H9 (cell line): ENCODE measurements around the gene IL17REL. TPM values are rescaled to one million over a fixed set of nuclear protein-coding genes. Genes with fewer than 3 reads are reported as not detected.

Experiments used
- DNase-seq: peaks from one replicate; pipeline ENCODE4 v3.0.0-alpha.2; 2017
- H2AFZ ChIP-seq: one replicate; pipeline ENCODE4 v1.6.1; 2013; ENCODE audit warnings: mild to moderate bottlenecking, low read length, control low read depth, moderate library complexity
- H2AK5ac ChIP-seq: 2 replicates; pipeline ENCODE4 v1.6.1; 2013; ENCODE audit warnings: low read length, control low read depth, mixed read lengths; ENCODE audit not compliant: insufficient read length
- H2BK120ac ChIP-seq: one replicate; pipeline ENCODE4 v1.6.1; 2013; ENCODE audit warnings: low read depth, mild to moderate bottlenecking, low read length, control low read depth, inconsistent platforms; ENCODE audit not compliant: poor library complexity, severe bottlenecking
- H2BK12ac ChIP-seq: 2 replicates; pipeline ENCODE4 v1.6.1; 2013; ENCODE audit warnings: low read length, control low read depth, mixed read lengths, low read depth; ENCODE audit not compliant: insufficient read length
- H2BK15ac ChIP-seq: 2 replicates; pipeline ENCODE4 v1.6.1; 2013; ENCODE audit warnings: low read depth, low read length, control low read depth
- H2BK20ac ChIP-seq: one replicate; pipeline ENCODE4 v1.6.1; 2013; ENCODE audit warnings: low read depth, mild to moderate bottlenecking, low read length, control low read depth, inconsistent platforms; ENCODE audit not compliant: poor library complexity, severe bottlenecking
- H2BK5ac ChIP-seq: 2 replicates; pipeline ENCODE4 v1.6.1; 2013; ENCODE audit warnings: low read length, control low read depth, mixed read lengths; ENCODE audit not compliant: insufficient read length
- H3K14ac ChIP-seq: 2 replicates; pipeline ENCODE4 v1.6.1; 2013; ENCODE audit warnings: low read length, control low read depth; ENCODE audit not compliant: insufficient read depth
- H3K18ac ChIP-seq: 2 replicates; pipeline ENCODE4 v1.6.1; 2013; ENCODE audit warnings: low read depth, mild to moderate bottlenecking, mixed read lengths, low read length, control low read depth; ENCODE audit not compliant: insufficient read length
- H3K23ac ChIP-seq: 2 replicates; pipeline ENCODE4 v1.6.1; 2013; ENCODE audit warnings: low read length, control low read depth, mixed read lengths, low read depth; ENCODE audit not compliant: insufficient read length
- H3K23me2 ChIP-seq: 2 replicates; pipeline ENCODE4 v1.6.1; 2013; ENCODE audit warnings: low read depth, mild to moderate bottlenecking, mixed read lengths, low read length, control low read depth; ENCODE audit not compliant: insufficient read length, poor library complexity, severe bottlenecking
- H3K27ac ChIP-seq: 2 replicates; pipeline ENCODE4 v1.5.1; 2013; ENCODE audit warnings: low read length, control low read depth, mixed read lengths, low read depth; ENCODE audit not compliant: insufficient read length
- H3K27me3 ChIP-seq: 2 replicates; pipeline ENCODE4 v1.6.1; 2013; ENCODE audit warnings: low read length, control low read depth, inconsistent platforms; ENCODE audit not compliant: insufficient read depth
- H3K4ac ChIP-seq: 2 replicates; pipeline ENCODE4 v1.6.1; 2013; ENCODE audit warnings: low read depth, mild to moderate bottlenecking, control low read depth, inconsistent platforms, low read length, moderate library complexity
- H3K4me1 ChIP-seq: 2 replicates; pipeline ENCODE4 v1.6.1; 2013; ENCODE audit warnings: low read length, control low read depth, inconsistent platforms; ENCODE audit not compliant: insufficient read depth
- H3K4me2 ChIP-seq: 2 replicates; pipeline ENCODE4 v1.6.1; 2013; ENCODE audit warnings: low read length, control low read depth, mixed read lengths; ENCODE audit not compliant: insufficient read length, insufficient read depth
- H3K56ac ChIP-seq: 2 replicates; pipeline ENCODE4 v1.6.1; 2013; ENCODE audit warnings: low read depth, mild to moderate bottlenecking, mixed read lengths, low read length, control low read depth; ENCODE audit not compliant: insufficient read length
- H3K79me1 ChIP-seq: 2 replicates; pipeline ENCODE4 v1.6.1; 2013; ENCODE audit warnings: low read depth, mild to moderate bottlenecking, moderate library complexity, low read length, control low read depth, inconsistent platforms; ENCODE audit not compliant: insufficient read depth, poor library complexity, severe bottlenecking
- H3K79me2 ChIP-seq: 2 replicates; pipeline ENCODE4 v1.6.1; 2013; ENCODE audit warnings: low read length, control low read depth, inconsistent platforms; ENCODE audit not compliant: insufficient read depth
- H3K9ac ChIP-seq: 2 replicates; pipeline ENCODE4 v1.6.1; 2013; ENCODE audit warnings: low read length, control low read depth, mixed read lengths; ENCODE audit not compliant: insufficient read length; ENCODE audit errors: extremely low read depth
- H3K9me3 ChIP-seq: one replicate; pipeline ENCODE4 v1.6.1; 2013; ENCODE audit warnings: low read depth, low read length, inconsistent platforms; ENCODE audit not compliant: control insufficient read depth
- H3T11ph ChIP-seq: one replicate; pipeline ENCODE4 v1.6.1; 2013; ENCODE audit warnings: mild to moderate bottlenecking, low read length, control low read depth, inconsistent platforms
- H4K20me1 ChIP-seq: one replicate; pipeline ENCODE4 v1.6.1; 2013; ENCODE audit not compliant: control insufficient read depth, insufficient read length, insufficient read depth
- H4K5ac ChIP-seq: 2 replicates; pipeline ENCODE4 v1.6.1; 2013; ENCODE audit warnings: low read depth, mild to moderate bottlenecking, mixed read lengths, low read length, control low read depth; ENCODE audit not compliant: insufficient read length
- H4K8ac ChIP-seq: replicated peaks from 2 replicates; pipeline ENCODE4 v1.6.1; 2013; ENCODE audit warnings: low read length, control low read depth, mixed read lengths, low read depth; ENCODE audit not compliant: insufficient read length
- H4K91ac ChIP-seq: 2 replicates; pipeline ENCODE4 v1.6.1; 2013; ENCODE audit warnings: low read depth, mild to moderate bottlenecking, moderate library complexity, mixed read lengths, low read length, control low read depth; ENCODE audit not compliant: insufficient read length
- H3K27ac Mint-ChIP-seq, 3 experiments: 2 replicates in 2 of 3; 3 replicates in 1 of 3; pipeline ENCODE4 v1.8.0; 2020 to 2021; ENCODE audit warnings: mixed read lengths in 3 of 3, mild to moderate bottlenecking in 1 of 3, moderate library complexity in 1 of 3
- H3K27me3 Mint-ChIP-seq: 2 replicates; pipeline ENCODE4 v1.8.0; 2021; ENCODE audit warnings: low read depth, mild to moderate bottlenecking, moderate library complexity, mixed read lengths
- H3K36me3 Mint-ChIP-seq, 3 experiments: 2 replicates in 2 of 3; 3 replicates in 1 of 3; pipeline ENCODE4 v1.8.0; 2020 to 2021; ENCODE audit warnings: low read depth in 3 of 3, mixed read lengths in 3 of 3; ENCODE audit not compliant: insufficient read depth in 1 of 3
- H3K4me1 Mint-ChIP-seq, 2 experiments: 2 replicates each; pipeline ENCODE4 v1.8.0; 2020; ENCODE audit warnings: mixed read lengths in 2 of 2
- H3K4me3 Mint-ChIP-seq, 2 experiments: 2 replicates in 1 of 2; 3 replicates in 1 of 2; pipeline ENCODE4 v1.8.0; 2020 to 2021; ENCODE audit warnings: mild to moderate bottlenecking in 2 of 2, mixed read lengths in 2 of 2, moderate library complexity in 1 of 2
- H3K9me3 Mint-ChIP-seq, 2 experiments: 2 replicates in 1 of 2; 3 replicates in 1 of 2; pipeline ENCODE4 v1.8.0; 2020; ENCODE audit warnings: mild to moderate bottlenecking in 2 of 2, mixed read lengths in 2 of 2, moderate library complexity in 1 of 2
- CTCF ChIP-seq: fragments of 200-600 bp; sonication (generic); conservative IDR thresholded peaks from 3 replicates; pipeline ENCODE4 v1.8.0; 2021; ENCODE audit warnings: antibody characterized with exemption, mild to moderate bottlenecking
- WGBS: extraction: QIAGEN DNeasy Blood & Tissue Kit; methylation state at CpG from one replicate; pipeline ENCODE4 v1.1.7; 2013; ENCODE audit warnings: missing lambda C conversion rate, low lambda C conversion rate, mixed read lengths; ENCODE audit not compliant: insufficient read length; ENCODE audit errors: extremely low coverage; 5-methylcytosine and 5-hydroxymethylcytosine counted together
- total RNA-seq: library from RNA; stranded (reverse); gene quantifications from 2 replicates; pipeline ENCODE4 v1.2.1, GENCODE V29; 2021

The IL17REL gene
- total RNA-seq, 1 experiment from 2014 or later = 0.20 TPM

- H3K36me3 Mint-ChIP-seq = no peaks in the 10 kb centered on the region; a peak in 1 of 7 replicates
- peak overlapping the region; percentile 83 for H3K4me2 ChIP-seq
- H3K9ac ChIP-seq = no peak overlapping the region
- H3K23me2 ChIP-seq = peaks cover 10% of the 10 kb centered on the region
- no peak overlapping the region for H2AK5ac ChIP-seq
- no peak overlapping the region for H4K8ac ChIP-seq
- H3K56ac ChIP-seq = no peak overlapping the region
- H3K9me3 Mint-ChIP-seq = peaks cover 5 to 9% of the 10 kb centered on the region in 2 experiments; a peak in 3 of 5 replicates
- H3K14ac ChIP-seq = no peak overlapping the region
- no peaks in the 10 kb centered on the region for H4K20me1 ChIP-seq
- no peak overlapping the region for H3K18ac ChIP-seq
- H3K4ac ChIP-seq = no peak overlapping the region
- peak; percentile 15 for DNase-seq
- peak overlapping the region; percentile 42 to 70 for H3K4me3 Mint-ChIP-seq
- H3K4me1 Mint-ChIP-seq = peaks cover 9 to 12% of the 10 kb centered on the region in 2 experiments
- no peak overlapping the region for H4K91ac ChIP-seq
- H3K27ac Mint-ChIP-seq = no peak overlapping the region
- no peaks in the 10 kb centered on the region; the same call in 1 of the 2 replicates for H3K4me1 ChIP-seq
- no peak overlapping the region for H2BK15ac ChIP-seq
- no peak overlapping the region for H4K5ac ChIP-seq
- H3K9me3 ChIP-seq = no peaks in the 10 kb centered on the region
- peaks cover 49% of the 10 kb centered on the region for H3K27me3 Mint-ChIP-seq
- no peak for TF ChIP-seq CTCF
- H2AFZ ChIP-seq = no peak overlapping the region
- H2BK5ac ChIP-seq = no peak overlapping the region
- H2BK120ac ChIP-seq = no peak overlapping the region
- no peak overlapping the region for H3K27ac ChIP-seq
- no peak overlapping the region for H3T11ph ChIP-seq
- H3K79me2 ChIP-seq = no peaks in the 10 kb centered on the region
- no peak overlapping the region for H3K23ac ChIP-seq
- H2BK12ac ChIP-seq = no peak overlapping the region
- no CpG with 5 or more reads among the region's 14 CpGs for WGBS
- no peaks in the 10 kb centered on the region; the same call in 1 of the 2 replicates for H3K27me3 ChIP-seq
- no peak overlapping the region for H2BK20ac ChIP-seq
- H3K79me1 ChIP-seq = no peaks in the 10 kb centered on the region
These were observed 44.9 kb upstream of the IL17REL start for GRCh38 chr22:50057278-50058060.
